Mesendoderm (in vitro differentiated cells): ENCODE results near the gene DSCAML1.
A peak's percentile ranks its signal among the peaks of the same experiment; 100 is the strongest.

Source experiments
- DNase-seq: peaks from one replicate; pipeline ENCODE4 v3.0.0; 2013
- H2AK5ac ChIP-seq: 2 replicates; pipeline ENCODE4 v1.6.1; 2013; ENCODE audit warnings: low read length, inconsistent platforms
- H2BK120ac ChIP-seq: 2 replicates; pipeline ENCODE4 v1.6.1; 2013; ENCODE audit warnings: low read depth, mild to moderate bottlenecking, low read length, moderate library complexity, mixed read lengths
- H2BK15ac ChIP-seq: replicated peaks from 2 replicates; pipeline ENCODE4 v1.6.1; 2013; ENCODE audit warnings: low read depth, mild to moderate bottlenecking, moderate library complexity
- H2BK5ac ChIP-seq: 2 replicates; pipeline ENCODE4 v1.6.1; 2013; ENCODE audit warnings: low read length, inconsistent platforms
- H3K18ac ChIP-seq: 2 replicates; pipeline ENCODE4 v1.6.1; 2013; ENCODE audit warnings: mild to moderate bottlenecking, low read length, mixed read lengths
- H3K23ac ChIP-seq: one replicate; pipeline ENCODE4 v1.6.1; 2013; ENCODE audit warnings: low read length
- H3K27ac ChIP-seq: 2 replicates; pipeline ENCODE4 v1.5.1; 2013; ENCODE audit warnings: low read depth, mild to moderate bottlenecking, inconsistent platforms, low read length, moderate library complexity
- H3K27me3 ChIP-seq: 2 replicates; pipeline ENCODE4 v1.6.1; 2013; ENCODE audit warnings: low read length, control low read depth, mild to moderate bottlenecking, inconsistent platforms; ENCODE audit not compliant: insufficient read depth, poor library complexity
- H3K36me3 ChIP-seq: 2 replicates; pipeline ENCODE4 v1.6.1; 2013; ENCODE audit warnings: low read length, inconsistent platforms; ENCODE audit not compliant: control insufficient read depth, insufficient read depth
- H3K4ac ChIP-seq: one replicate; pipeline ENCODE4 v1.6.1; 2013; ENCODE audit warnings: low read depth, mild to moderate bottlenecking, low read length, moderate library complexity
- H3K4me1 ChIP-seq: 2 replicates; pipeline ENCODE4 v1.6.1; 2013; ENCODE audit warnings: low read depth, low read length, inconsistent platforms; ENCODE audit not compliant: control insufficient read depth
- H3K4me2 ChIP-seq: 2 replicates; pipeline ENCODE4 v1.6.1; 2013; ENCODE audit warnings: low read length
- H3K4me3 ChIP-seq: 2 replicates; pipeline ENCODE4 v1.5.1; 2013; ENCODE audit warnings: mild to moderate bottlenecking, low read length
- H3K56ac ChIP-seq: one replicate; pipeline ENCODE4 v1.6.1; 2013; ENCODE audit warnings: low read length
- H3K79me1 ChIP-seq: 2 replicates; pipeline ENCODE4 v1.6.1; 2013; ENCODE audit warnings: low read length, inconsistent platforms
- H3K79me2 ChIP-seq: 2 replicates; pipeline ENCODE4 v1.6.1; 2013; ENCODE audit warnings: mild to moderate bottlenecking, low read length; ENCODE audit not compliant: control insufficient read depth, insufficient read depth
- H3K9ac ChIP-seq: 2 replicates; pipeline ENCODE4 v1.6.1; 2013; ENCODE audit warnings: low read length, inconsistent platforms
- H4K5ac ChIP-seq: one replicate; pipeline ENCODE4 v1.6.1; 2013; ENCODE audit warnings: low read length
- H4K8ac ChIP-seq: one replicate; pipeline ENCODE4 v1.6.1; 2013; ENCODE audit warnings: low read depth, mild to moderate bottlenecking, control low read depth, low read length, moderate library complexity
- WGBS: extraction: QIAGEN DNeasy Blood & Tissue Kit; methylation state at CpG from one replicate; pipeline ENCODE4 v1.1.7; 2013; ENCODE audit warnings: low lambda C conversion rate, missing lambda C conversion rate; ENCODE audit not compliant: insufficient coverage; ENCODE audit errors: extremely low coverage; 5-methylcytosine and 5-hydroxymethylcytosine counted together

Gene DSCAML1

DNA sequence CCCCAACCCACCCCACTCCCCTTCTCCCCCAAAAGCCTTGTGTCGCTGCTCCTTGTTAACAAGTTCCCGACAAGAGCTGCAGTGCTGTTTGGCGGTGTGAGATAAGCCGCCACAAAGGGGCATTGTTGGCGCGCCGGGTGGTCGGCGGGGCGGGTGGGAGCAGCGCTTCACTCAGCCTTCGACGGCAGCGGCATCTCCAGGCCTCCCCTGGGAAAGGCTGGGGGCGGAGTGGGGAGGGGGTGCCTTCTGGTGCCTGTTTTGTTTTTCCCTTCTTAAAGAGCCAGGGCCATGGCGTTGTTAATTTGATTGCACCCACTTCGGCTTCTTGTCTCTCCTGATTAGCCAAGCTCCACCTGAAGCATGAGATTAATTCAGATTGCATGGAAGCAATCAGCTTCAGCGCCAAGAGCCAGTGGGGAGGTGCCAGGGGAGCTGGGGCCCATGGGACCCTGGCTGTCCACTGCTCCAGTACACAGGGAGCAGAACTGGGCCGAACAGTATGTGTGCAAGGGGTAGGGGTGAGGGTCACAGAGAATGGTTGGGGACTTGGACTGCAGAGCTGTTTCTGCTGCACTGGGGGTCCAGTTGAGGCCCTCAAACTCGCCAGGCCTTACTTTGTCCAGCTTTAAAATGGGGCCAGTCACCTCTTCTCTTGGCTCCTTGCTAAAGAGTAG, 304.3 kb downstream of the DSCAML1 start:
- H3K79me1 ChIP-seq = no peaks in the 10 kb centered on the region
- no peak overlapping the region for H4K8ac ChIP-seq
- WGBS = no CpG with 5 or more reads among the region's 20 CpGs
- no peaks in the 10 kb centered on the region for H3K36me3 ChIP-seq
- H3K27me3 ChIP-seq = no peaks in the 10 kb centered on the region
- H3K23ac ChIP-seq = no peak overlapping the region
- peak overlapping the region; percentile 30 for H3K56ac ChIP-seq
- DNase-seq = peak; percentile 80
- no peak overlapping the region for H3K4me2 ChIP-seq
- no peak overlapping the region for H3K4me3 ChIP-seq
- peak overlapping the region; percentile 15 for H3K18ac ChIP-seq
- no peak overlapping the region for H2AK5ac ChIP-seq
- no peak overlapping the region for H4K5ac ChIP-seq
- H3K4ac ChIP-seq = no peak overlapping the region
- no peak overlapping the region for H2BK120ac ChIP-seq
- H3K27ac ChIP-seq = no peak overlapping the region
- H3K79me2 ChIP-seq = no peaks in the 10 kb centered on the region
- no peak overlapping the region for H2BK15ac ChIP-seq
- H2BK5ac ChIP-seq = no peak overlapping the region
- H3K9ac ChIP-seq = no peak overlapping the region
- H3K4me1 ChIP-seq = peaks cover 13% of the 10 kb centered on the region

DNA sequence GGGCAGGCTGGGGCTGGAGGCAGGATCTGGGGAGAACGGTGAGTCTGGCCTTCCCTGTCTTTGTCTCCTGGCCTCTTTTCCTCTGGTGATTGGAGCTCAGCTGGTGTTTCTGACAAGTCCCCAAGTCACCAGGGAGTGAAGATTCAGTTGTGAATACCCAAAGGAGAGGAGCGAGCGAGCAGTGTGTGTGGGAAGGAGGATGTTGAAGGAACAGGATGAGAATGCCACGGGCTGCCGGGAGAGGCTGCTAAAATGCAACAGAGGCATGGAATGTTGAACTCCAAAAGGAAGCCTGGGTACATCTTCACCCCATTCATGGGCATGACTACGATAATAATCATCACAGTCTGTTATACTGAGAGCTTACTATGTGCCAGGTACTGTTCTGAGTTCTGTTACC, 306.1 kb downstream of the DSCAML1 start:
- Histone ChIP-seq H4K8ac (no peak overlapping the region), H3K4me3 (no peak overlapping the region), H2BK120ac (no peak overlapping the region), H2AK5ac (no peak overlapping the region), H3K27ac (no peak overlapping the region), H3K79me1 (no peaks in the 10 kb centered on the region), H4K5ac (no peak overlapping the region), H3K4me1 (peaks cover 13% of the 10 kb centered on the region), H3K36me3 (no peaks in the 10 kb centered on the region), H2BK15ac (no peak overlapping the region), H3K56ac (no peak overlapping the region), H3K4ac (no peak overlapping the region), H3K9ac (no peak overlapping the region), H3K79me2 (no peaks in the 10 kb centered on the region), H3K23ac (no peak overlapping the region), H3K4me2 (no peak overlapping the region), H3K27me3 (no peaks in the 10 kb centered on the region), H2BK5ac (no peak overlapping the region), H3K18ac (no peak overlapping the region)
- WGBS = no CpG with 5 or more reads among the region's 6 CpGs
- DNase-seq = no peak

DNA sequence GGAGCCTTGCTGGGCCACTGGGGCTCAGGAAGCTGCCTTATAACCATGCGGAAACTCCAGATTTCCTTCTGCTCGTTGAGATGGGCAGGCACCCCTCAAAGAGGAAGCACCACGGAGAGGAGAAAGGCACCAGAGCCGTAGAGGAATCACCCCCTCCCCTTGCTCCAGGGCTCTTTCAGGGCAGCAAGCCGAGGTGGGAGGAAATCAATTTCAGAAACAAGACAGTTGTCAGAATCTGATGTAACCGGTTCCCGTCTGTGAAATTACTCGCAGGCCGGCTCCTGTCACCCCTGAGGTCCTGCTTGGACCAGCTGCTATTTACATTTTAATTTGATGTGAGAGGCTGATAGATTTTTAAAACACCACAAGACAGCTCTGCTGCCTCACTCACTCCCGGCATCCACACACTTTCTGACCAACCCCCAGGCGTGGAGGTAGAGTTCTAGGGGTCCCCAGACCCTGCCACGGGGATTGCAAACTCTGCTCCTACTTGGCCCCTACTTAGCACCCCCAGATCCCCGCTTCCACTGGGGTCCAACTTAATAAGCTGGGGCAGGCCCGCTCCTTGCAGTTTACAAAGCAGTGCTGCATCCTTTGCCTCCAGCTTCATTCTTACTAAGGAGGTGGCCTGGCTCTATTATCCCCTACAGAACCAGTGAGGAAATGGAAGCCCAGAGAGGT, 306.9 kb downstream of the DSCAML1 start:
- no CpG with 5 or more reads among the region's 14 CpGs for WGBS
- Histone ChIP-seq H2BK15ac (no peak overlapping the region), H3K23ac (peak overlapping the region; percentile 30)

DNA sequence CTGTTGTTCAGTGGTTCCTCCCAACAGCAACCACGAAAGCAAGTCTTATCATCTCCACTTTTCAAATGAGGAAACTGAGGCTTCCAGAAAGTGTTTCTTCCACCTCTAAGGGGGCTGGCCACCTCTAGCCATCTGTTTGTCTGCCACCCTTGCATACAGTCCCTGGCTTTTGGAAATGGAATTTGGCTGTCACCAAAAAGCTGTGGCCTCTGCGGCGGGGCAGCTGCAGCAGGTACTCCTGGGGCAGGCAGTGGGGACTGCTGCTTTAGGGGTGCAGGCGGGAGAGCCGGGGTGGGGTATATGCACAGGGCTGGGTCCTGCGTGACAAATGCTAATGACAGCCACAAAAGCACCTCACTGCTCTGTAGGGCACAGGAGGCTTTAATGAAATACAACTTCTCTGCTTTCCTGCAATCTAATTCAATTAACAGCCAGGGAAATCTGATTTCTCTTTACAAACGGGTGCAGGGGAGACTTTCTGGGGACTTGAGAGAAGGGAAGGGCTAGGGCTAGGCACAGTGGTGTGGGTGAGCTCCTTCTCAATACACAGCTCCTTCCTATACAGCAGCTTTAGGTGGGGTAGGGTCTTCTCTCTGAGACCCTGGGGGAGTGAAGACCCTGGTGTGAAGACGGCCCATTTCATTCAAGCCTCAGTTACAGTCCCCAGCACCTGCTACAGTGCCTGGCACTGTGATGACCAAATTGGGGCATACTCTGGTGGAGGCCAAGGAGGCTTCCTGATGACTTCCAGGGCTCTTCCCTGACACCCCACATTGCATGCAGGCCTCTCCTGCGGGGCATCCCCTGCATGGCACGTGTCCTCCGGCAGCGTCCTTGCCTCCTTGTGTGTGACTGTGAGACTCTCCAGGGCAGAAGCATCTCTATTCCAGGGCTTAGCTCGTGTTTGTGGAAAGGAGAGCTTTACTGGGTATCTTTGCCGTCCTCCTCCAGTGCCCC, 307.7 kb downstream of the DSCAML1 start:
- Histone ChIP-seq H3K36me3 (no peaks in the 10 kb centered on the region), H2BK5ac (no peak overlapping the region), H2BK15ac (no peak overlapping the region), H3K18ac (no peak overlapping the region), H3K23ac (peak overlapping the region; percentile 30), H2BK120ac (no peak overlapping the region), H2AK5ac (peak overlapping the region; percentile 27), H3K27ac (no peak overlapping the region), H3K4me3 (no peak overlapping the region), H3K27me3 (no peaks in the 10 kb centered on the region), H3K9ac (no peak overlapping the region), H3K79me2 (no peaks in the 10 kb centered on the region), H3K4ac (no peak overlapping the region), H3K79me1 (no peaks in the 10 kb centered on the region), H3K56ac (peak overlapping the region; percentile 64), H3K4me1 (peaks cover 13% of the 10 kb centered on the region), H4K5ac (no peak overlapping the region), H3K4me2 (no peak overlapping the region), H4K8ac (no peak overlapping the region)
- no peak for DNase-seq
- no CpG with 5 or more reads among the region's 14 CpGs for WGBS

More for the DNA sequence above, 306.9 kb downstream of the DSCAML1 start:
- H3K4me1 ChIP-seq = peaks cover 13% of the 10 kb centered on the region
- no peaks in the 10 kb centered on the region for H3K36me3 ChIP-seq
- no peak overlapping the region for H3K4me3 ChIP-seq
- H2BK5ac ChIP-seq = no peak overlapping the region
- H2BK120ac ChIP-seq = no peak overlapping the region
- peak overlapping the region; percentile 27 for H2AK5ac ChIP-seq
- no peak overlapping the region for H3K4me2 ChIP-seq
- H3K9ac ChIP-seq = no peak overlapping the region
- no peak overlapping the region for H3K4ac ChIP-seq
- no peaks in the 10 kb centered on the region for H3K79me2 ChIP-seq
- H3K27ac ChIP-seq = no peak overlapping the region
- H3K18ac ChIP-seq = peak overlapping the region; percentile 43
- H4K5ac ChIP-seq = no peak overlapping the region
- no peaks in the 10 kb centered on the region for H3K27me3 ChIP-seq
- no peak overlapping the region for H4K8ac ChIP-seq
- DNase-seq = no peak
- peak overlapping the region; percentile 64 for H3K56ac ChIP-seq
- no peaks in the 10 kb centered on the region for H3K79me1 ChIP-seq

DNA sequence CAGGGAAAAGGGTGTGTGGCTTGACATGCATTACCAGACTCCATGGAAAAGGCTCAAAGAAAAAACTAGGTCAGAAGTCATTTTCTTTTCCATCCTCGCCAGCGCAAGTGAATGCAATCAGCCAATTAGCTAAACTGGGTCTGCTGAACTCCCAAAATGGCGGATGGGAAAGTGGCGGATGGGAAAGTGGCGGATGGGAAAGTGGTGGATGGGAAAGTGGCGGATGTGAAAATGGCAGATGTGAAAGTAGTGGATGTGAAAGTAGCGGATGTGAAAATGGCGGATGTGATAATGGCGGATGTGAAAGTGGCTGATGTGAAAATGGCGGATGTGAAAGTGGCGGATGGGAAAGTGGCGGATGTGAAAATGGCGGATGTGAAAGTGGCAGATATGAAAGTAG, 311.0 kb downstream of the DSCAML1 start:
- H3K4ac ChIP-seq = no peak overlapping the region
- no peak overlapping the region for H3K23ac ChIP-seq
- WGBS = no CpG with 5 or more reads among the region's 13 CpGs
- no peaks in the 10 kb centered on the region for H3K36me3 ChIP-seq
- no peaks in the 10 kb centered on the region for H3K79me2 ChIP-seq
- H3K18ac ChIP-seq = no peak overlapping the region
- no peak overlapping the region for H4K5ac ChIP-seq
- H3K79me1 ChIP-seq = no peaks in the 10 kb centered on the region
- peaks cover 8% of the 10 kb centered on the region for H3K4me1 ChIP-seq
- H3K4me2 ChIP-seq = no peak overlapping the region
- H3K27me3 ChIP-seq = no peaks in the 10 kb centered on the region
- H4K8ac ChIP-seq = no peak overlapping the region
- H3K9ac ChIP-seq = no peak overlapping the region
- no peak overlapping the region for H2AK5ac ChIP-seq
- H3K56ac ChIP-seq = no peak overlapping the region
- DNase-seq = no peak
- H2BK120ac ChIP-seq = no peak overlapping the region
- H3K27ac ChIP-seq = no peak overlapping the region
- H3K4me3 ChIP-seq = no peak overlapping the region
- H2BK15ac ChIP-seq = no peak overlapping the region
- H2BK5ac ChIP-seq = no peak overlapping the region
